Smooth muscle cell (in vitro differentiated cells): ENCODE measurements around the gene TDRD1. TPM values are rescaled to one million over a fixed set of nuclear protein-coding genes. Genes with fewer than 3 reads are reported as not detected.

Experiments used
- DNase-seq: peaks from one replicate; lab custom pipeline; 2025; ENCODE audit not compliant: unreplicated experiment; lab: John Stamatoyannopoulos, UW
- H2AFZ ChIP-seq: fragments of 200-600 bp; sonication (generic); 2 replicates; pipeline ENCODE4 v1.6.0; 2016; ENCODE audit warnings: antibody characterized with exemption, low read depth, mild to moderate bottlenecking
- H3F3A ChIP-seq: fragments of 200-600 bp; sonication (generic); 2 replicates; pipeline ENCODE4 v1.6.0; 2017; ENCODE audit warnings: antibody characterized with exemption, low read depth
- H3K27ac ChIP-seq: fragments of 200-600 bp; sonication (generic); 2 replicates; pipeline ENCODE4 v1.5.1; 2016; ENCODE audit warnings: low read depth, mild to moderate bottlenecking
- H3K27me3 ChIP-seq: fragments of 200-600 bp; sonication (generic); 2 replicates; pipeline ENCODE4 v1.6.1; 2016; ENCODE audit warnings: low read depth, mild to moderate bottlenecking
- H3K36me3 ChIP-seq: fragments of 200-600 bp; sonication (generic); 2 replicates; pipeline ENCODE4 v1.5.1; 2016; ENCODE audit warnings: low read depth
- H3K4me1 ChIP-seq: fragments of 200-600 bp; sonication (generic); 2 replicates; pipeline ENCODE4 v1.5.1; 2016; ENCODE audit warnings: low read depth
- H3K4me2 ChIP-seq: fragments of 200-600 bp; sonication (generic); 2 replicates; pipeline ENCODE4 v1.6.0; 2016; ENCODE audit warnings: mild to moderate bottlenecking
- H3K4me3 ChIP-seq: fragments of 200-600 bp; sonication (generic); 2 replicates; pipeline ENCODE4 v1.5.1; 2016; ENCODE audit warnings: mild to moderate bottlenecking
- H3K79me2 ChIP-seq: fragments of 200-600 bp; sonication (generic); 2 replicates; pipeline ENCODE4 v1.6.0; 2016; ENCODE audit warnings: low read depth, mild to moderate bottlenecking
- H3K9ac ChIP-seq: fragments of 200-600 bp; sonication (generic); 2 replicates; pipeline ENCODE4 v1.6.0; 2016; ENCODE audit warnings: low read depth
- H3K9me3 ChIP-seq: fragments of 200-600 bp; sonication (generic); replicated peaks from 2 replicates; pipeline ENCODE4 v1.5.1; 2016; ENCODE audit warnings: low read depth
- H4K20me1 ChIP-seq: fragments of 200-600 bp; sonication (generic); 2 replicates; pipeline ENCODE4 v1.6.0; 2016; ENCODE audit warnings: low read depth
- WGBS: methylation state at CpG from one replicate; pipeline ENCODE4 v1.1.7; 2016; ENCODE audit warnings: low lambda C conversion rate; 5-methylcytosine and 5-hydroxymethylcytosine counted together
- polyA plus RNA-seq: library from polyadenylated mRNA; unstranded; fragments of >200 nt; fragmentation: Nextera tagmentation; extraction: Ambion mirVana; gene quantifications from 2 replicates; pipeline ENCODE4 v1.2.1, GENCODE V29; 2016
- total RNA-seq: library from RNA; depleted of rRNA; stranded (reverse); fragments of >200 nt; gene quantifications from 2 replicates; pipeline ENCODE4 v1.2.3, GENCODE V29; 2014
- TF ChIP-seq, protein P1 (sequence below): fragments of 200-600 bp; sonication (generic); IDR thresholded peaks from 2 replicates; pipeline ENCODE4 v1.5.1; 2017; ENCODE audit warnings: borderline replicate concordance, mild to moderate bottlenecking, antibody characterized with exemption; ENCODE audit not compliant: insufficient read depth, poor library complexity, severe bottlenecking

Gene TDRD1
- total and polyA plus RNA-seq, 2 experiments from 2014 or later: not detected

DNA sequence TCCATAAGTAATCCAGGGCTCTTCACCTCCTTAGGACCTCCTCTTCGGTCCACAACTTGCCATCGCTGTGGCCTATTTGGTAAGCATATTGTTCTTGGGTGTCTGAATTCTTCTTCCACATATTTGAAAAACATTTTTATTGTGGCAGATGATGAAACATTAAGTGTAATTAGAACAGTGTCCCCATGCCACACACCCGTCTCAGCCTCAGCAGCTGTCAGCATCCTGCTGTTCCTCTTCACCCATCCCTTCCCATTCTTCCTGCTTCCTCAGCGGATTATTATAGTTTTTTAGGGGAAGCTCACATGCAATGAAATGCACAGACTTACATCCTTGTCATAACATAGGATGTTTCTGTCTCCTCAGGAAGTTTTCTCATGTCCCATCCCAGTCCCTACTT lies 20.1 kb downstream of the TDRD1 start:
- no peak overlapping the region for H3K4me3 ChIP-seq
- TF ChIP-seq, protein P1, sequence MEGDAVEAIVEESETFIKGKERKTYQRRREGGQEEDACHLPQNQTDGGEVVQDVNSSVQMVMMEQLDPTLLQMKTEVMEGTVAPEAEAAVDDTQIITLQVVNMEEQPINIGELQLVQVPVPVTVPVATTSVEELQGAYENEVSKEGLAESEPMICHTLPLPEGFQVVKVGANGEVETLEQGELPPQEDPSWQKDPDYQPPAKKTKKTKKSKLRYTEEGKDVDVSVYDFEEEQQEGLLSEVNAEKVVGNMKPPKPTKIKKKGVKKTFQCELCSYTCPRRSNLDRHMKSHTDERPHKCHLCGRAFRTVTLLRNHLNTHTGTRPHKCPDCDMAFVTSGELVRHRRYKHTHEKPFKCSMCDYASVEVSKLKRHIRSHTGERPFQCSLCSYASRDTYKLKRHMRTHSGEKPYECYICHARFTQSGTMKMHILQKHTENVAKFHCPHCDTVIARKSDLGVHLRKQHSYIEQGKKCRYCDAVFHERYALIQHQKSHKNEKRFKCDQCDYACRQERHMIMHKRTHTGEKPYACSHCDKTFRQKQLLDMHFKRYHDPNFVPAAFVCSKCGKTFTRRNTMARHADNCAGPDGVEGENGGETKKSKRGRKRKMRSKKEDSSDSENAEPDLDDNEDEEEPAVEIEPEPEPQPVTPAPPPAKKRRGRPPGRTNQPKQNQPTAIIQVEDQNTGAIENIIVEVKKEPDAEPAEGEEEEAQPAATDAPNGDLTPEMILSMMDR: no peak
- no peaks in the 10 kb centered on the region for H3K9me3 ChIP-seq
- no peaks in the 10 kb centered on the region for H3K36me3 ChIP-seq
- H3K4me1 ChIP-seq: no peaks in the 10 kb centered on the region
- no peak overlapping the region for H2AFZ ChIP-seq
- H3F3A ChIP-seq: no peaks in the 10 kb centered on the region
- 96% methylated on average over 4 of the region's 4 CpGs for WGBS
- peaks cover 6% of the 10 kb centered on the region for H3K27me3 ChIP-seq
- no peak overlapping the region for H3K27ac ChIP-seq
- no peak overlapping the region for H3K4me2 ChIP-seq
- DNase-seq: no peak
- no peaks in the 10 kb centered on the region for H3K79me2 ChIP-seq
- H3K9ac ChIP-seq: no peak overlapping the region
- no peaks in the 10 kb centered on the region for H4K20me1 ChIP-seq

DNA sequence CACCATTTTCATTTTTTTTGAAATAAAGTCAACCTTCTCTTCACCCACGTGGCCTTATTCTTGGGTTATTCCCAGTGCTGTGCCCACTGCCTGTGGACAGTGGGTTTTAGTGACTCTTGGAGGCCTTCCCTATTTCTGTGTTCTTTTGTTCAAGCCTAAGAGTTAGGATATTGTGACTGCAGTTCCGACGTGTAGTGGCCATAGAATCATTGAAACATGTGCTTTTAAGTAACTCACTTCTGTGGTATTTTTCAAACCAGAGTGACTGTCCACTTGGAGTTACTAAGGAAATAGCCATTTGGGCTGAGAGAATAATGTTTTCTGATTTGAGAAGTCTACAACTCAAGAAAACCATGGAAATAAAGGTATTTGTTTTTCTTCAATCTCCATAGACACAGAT lies 23.7 kb downstream of the TDRD1 start:
- Histone ChIP-seq H4K20me1 (no peaks in the 10 kb centered on the region), H3K4me1 (no peaks in the 10 kb centered on the region), H3F3A (no peaks in the 10 kb centered on the region), H3K4me2 (no peak overlapping the region), H3K4me3 (no peak overlapping the region), H3K27me3 (peaks cover 4% of the 10 kb centered on the region), H3K9ac (no peak overlapping the region), H3K79me2 (no peaks in the 10 kb centered on the region), H3K36me3 (no peaks in the 10 kb centered on the region), H3K27ac (no peak overlapping the region), H3K9me3 (no peaks in the 10 kb centered on the region), H2AFZ (no peak overlapping the region)
- DNase-seq: no peak
- TF ChIP-seq, protein P1: no peak
- WGBS: 68% methylated on average over 3 of the region's 3 CpGs

DNA sequence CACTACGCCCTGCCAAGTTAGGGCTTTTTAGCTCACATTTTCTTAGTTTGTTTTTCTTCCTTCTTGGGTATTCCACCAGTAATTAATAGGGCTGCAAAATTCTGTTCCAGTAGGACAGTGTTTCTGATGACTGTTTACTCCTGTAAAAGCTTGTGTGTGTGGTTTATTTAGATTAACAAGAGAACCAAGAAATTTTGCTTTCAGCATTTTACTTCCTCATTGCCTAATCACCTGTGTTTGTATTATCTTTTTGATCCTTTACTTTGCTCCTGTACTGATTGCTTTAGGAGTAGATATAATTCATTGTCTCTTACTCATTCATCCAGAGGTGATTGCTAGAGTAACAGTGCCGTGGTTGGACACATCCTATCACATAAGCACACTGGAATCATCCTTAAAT lies 27.7 kb downstream of the TDRD1 start:
- Histone ChIP-seq H4K20me1 (no peaks in the 10 kb centered on the region), H3K4me3 (no peak overlapping the region), H2AFZ (no peak overlapping the region), H3K9ac (no peak overlapping the region), H3K27ac (no peak overlapping the region), H3K27me3 (peaks cover 4% of the 10 kb centered on the region), H3K79me2 (no peaks in the 10 kb centered on the region), H3K4me2 (no peak overlapping the region), H3K4me1 (peaks cover 5% of the 10 kb centered on the region), H3K36me3 (no peaks in the 10 kb centered on the region), H3K9me3 (no peaks in the 10 kb centered on the region), H3F3A (no peaks in the 10 kb centered on the region)
- DNase-seq: no peak
- WGBS: 78% methylated on average over 2 of the region's 2 CpGs
- TF ChIP-seq, protein P1: no peak

- Histone ChIP-seq H3K4me2 (no peak overlapping the region), H3K9me3 (no peaks in the 10 kb centered on the region), H3K4me1 (peaks cover 5% of the 10 kb centered on the region), H3K79me2 (no peaks in the 10 kb centered on the region), H2AFZ (no peak overlapping the region), H3K27me3 (peaks cover 4% of the 10 kb centered on the region), H3K4me3 (no peak overlapping the region), H4K20me1 (no peaks in the 10 kb centered on the region), H3K9ac (no peak overlapping the region), H3K36me3 (no peaks in the 10 kb centered on the region), H3K27ac (no peak overlapping the region), H3F3A (no peaks in the 10 kb centered on the region)
- no peak for DNase-seq
- WGBS: 91% methylated on average over 1 of the region's 1 CpG
- TF ChIP-seq, protein P1: no peak
These were observed 28.2 kb downstream of the TDRD1 start for GRCh38 chr10:114207349-114207748.
